GM18520 (cell line): ENCODE data around the gene MRPS31.

Experiments
- ATAC-seq: cut with Tn5 transposase; IDR thresholded peaks from one replicate; pipeline ENCODE4 v1.9.1; 2021; ENCODE audit not compliant: unreplicated experiment

MRPS31 gene

DNA sequence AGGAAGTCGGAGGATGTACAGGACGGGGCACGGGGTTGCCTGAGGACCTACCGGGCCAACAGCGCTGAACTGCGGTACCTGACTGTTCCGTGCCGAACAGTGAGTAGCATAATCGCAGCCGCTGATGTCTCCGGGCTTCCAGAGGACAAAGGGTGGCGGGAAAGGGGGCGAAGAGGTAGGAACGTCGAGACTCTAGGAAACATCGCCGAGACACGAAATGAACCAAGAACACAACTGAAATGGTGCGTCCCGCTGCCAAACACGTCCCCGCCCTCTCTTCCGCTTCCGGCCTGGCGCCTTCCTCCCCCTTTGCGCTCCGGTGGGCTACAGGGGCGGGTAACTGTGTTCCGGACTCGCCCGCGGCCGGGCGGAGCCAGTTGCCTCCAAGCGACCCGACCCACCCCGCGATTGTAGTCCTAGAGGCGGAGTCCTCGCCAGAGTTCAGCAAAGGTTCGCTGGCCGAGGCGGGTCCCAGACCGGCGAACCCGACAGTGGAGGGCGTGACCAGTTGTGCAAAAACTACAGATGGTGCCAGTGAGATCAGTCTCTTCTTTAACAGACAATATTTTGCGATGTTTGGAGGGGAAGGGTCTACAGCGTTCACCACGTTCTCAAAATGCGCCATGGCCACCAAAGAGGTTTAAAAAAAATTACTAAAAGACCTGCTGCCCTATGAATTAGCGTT lies at the start of gene MRPS31:
Gene MRPS31, minus strand, starts transcription at position 257 of the 685 bp plus-strand sequence. Its CDS starts 54 bp downstream, at position 203.
- peak; percentile 85 for ATAC-seq

DNA sequence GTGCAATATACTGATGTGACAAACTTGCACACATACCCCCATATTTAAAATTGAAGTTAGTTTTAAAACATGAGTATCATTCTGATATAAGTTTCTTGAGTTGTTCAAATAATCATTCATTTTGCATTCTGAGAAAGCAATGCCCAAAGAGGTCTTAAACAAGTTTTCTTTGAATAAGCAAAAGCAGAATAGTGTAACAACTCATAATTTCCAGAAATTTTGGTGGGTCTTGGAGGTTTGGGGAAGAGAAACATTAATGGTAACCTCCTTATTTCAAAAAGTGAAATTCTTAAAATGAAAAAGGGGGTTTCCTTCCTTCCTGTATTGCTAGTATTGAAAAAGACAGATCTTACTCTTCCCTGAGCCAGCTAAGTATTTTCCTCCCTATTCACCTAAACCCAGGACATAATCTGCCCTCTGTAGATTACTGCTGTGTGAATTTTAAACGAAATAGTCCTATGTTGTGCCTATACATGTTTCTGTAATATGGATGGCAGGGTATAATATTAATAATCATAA lies 48.9 kb upstream of the MRPS31 start:
- no peak for ATAC-seq

DNA sequence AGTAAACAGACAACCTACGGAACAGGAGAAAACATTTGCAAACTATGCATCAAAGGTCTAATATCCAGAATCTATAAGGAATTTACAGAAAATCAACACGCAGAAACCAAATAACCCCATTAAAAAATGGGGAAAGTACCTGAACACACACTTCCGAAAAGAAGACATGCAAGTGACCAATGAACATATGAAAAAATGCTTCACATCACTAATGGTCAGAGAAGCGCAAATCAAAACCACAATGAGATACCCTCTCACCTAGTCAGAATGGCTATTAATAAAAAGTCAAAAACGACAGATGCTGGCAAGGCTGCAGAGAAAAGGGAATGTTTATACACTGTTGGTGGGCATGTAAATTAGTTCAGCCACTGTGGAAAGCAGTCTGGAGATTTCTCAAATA lies 47.9 kb upstream of the MRPS31 start:
- peak; percentile 51 for ATAC-seq

DNA sequence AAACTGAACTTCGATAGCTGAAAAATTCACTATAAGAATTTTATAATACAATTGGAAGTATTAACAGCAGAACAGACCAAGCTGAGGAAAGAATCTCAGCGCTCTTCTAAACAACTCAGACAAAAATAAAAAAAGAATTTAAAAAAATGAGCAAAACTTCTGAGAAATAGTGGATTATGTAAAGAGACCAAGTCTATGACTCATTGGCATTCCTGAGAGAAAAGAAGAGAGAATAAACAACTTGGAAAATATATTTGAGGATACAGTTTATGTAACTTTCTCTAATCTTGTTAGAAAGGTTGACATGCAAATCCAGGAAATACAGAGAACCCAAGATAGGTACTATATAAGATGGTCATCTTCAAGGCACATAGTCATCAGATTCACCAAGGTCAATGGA lies 43.8 kb upstream of the MRPS31 start:
- ATAC-seq, result no peak

DNA sequence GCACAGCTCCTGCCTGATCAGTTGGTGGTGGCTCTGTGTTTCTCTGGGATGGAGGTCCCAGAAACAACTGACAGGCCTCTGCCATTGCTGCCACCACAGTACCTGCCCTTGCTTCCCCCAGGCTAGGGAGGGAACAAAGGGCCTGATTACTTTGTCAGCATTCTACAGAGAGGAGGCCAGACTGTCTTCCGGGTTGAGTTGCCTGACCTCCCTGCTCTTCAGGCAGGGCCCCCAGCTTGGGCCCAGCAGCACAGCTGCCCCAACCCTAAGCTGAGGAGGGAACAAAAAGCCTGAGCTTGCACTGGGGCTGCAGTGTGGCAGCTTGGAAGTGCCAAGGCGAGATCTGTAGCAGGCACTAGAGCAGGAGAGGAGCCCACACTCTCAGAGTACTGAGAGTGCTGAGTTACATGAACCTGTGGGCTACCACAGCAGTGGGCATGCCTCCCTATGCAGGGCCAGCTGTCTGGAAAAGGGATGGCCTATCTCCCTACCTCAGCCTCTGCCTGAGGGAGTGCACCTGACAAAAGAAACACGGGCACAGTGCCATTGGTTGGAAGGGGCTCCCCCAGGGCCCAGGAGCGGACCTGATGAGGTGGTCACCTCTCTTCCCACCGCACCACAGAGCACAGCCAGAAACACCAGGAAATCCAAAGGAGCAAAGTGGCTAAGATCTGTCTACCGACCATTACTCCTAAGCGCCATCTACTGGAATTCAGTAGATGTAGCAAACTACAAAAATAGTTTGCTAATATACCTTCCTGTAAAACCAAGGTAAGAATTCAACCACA lies 42.9 kb upstream of the MRPS31 start:
- no peak for ATAC-seq

DNA sequence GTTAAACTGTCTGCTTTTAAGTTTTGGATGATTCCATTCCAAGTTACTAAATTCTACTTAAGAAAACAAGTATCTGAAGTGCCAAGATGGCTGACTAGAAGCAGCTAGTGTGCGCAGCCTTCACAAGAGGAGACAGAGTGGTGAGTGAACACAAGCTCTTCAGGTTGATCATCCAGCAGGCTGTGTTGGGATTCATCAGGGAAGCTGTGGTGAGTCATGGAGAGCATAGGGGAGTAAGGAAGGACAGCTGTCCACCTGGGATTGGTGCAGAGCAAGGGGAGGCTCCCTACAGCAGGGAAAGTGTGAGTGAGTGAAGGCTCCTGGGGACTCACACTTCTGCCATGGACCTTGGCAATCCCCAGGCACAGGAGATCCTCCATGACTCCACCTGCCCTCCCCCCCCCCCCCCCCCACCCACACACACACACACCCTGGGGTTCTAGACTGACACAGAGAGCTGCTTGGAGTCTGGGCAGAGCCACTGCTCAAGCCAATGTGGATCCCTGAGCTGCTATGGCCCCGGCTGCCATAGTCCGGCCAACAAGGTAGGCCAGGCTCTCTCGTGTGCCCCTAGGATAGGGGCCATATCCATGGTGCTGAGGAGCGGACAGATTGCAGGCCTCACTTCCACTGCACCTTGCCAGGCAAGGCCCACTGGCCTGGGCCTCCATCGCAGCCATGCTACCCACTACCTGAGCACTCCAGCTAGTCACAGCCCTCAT lies 41.9 kb upstream of the MRPS31 start:
- ATAC-seq, result no peak

DNA sequence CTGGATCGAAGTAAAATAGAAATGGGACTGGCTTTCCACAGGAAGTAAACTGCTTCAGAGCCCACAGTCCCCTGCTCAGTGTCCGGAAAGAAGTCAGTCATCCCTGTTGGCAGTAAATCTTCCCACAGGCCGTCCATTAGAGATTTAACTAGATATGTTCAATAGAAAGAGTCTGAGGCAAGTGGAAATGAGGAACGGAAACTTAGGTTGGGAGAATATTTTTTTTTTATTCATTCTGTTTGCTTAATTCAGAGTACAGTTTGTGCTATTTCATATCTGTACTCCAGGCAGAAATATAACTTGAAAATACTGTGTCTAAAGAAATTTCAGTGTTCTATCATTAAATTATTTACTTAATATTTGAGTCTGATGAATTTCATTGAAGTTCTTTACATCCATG lies 41.1 kb upstream of the MRPS31 start:
- no peak for ATAC-seq

DNA sequence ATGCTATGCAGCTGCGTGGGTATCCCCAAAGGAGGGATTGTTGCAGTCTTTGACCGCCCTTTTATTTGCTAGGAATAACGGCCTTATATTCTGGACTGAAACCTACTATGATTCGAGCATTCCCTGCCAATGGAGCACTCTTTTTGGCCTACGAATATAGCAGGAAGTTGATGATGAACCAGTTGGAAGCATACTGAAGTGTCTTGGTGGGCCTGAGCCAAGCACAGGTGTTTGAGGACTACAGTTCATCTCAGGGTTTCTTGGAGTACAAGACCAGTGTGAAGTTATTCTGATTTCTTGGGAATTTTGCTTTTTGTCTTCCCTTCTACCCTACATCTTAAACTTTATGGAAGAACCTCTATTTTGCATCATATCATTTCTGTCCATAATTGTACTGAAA lies 38.5 kb upstream of the MRPS31 start:
- no peak for ATAC-seq

DNA sequence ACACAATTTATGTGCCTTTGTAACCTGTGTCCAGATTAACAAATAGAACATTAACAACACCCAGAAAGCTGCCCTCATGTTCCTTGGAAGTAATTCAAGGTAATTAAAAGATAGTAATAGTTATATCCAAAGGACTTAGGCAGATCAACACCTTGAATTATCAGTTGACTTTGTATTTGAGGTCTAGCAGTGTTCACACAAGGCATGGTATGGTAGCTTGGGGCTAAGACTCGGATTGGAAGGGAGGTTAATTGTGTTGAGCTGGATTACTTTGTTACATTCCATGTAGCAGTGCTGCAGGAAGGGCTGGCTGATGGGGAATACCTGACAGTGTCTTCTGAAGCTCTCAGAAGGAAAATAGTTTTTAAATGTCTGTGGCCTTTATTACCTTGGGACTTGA lies 35.3 kb upstream of the MRPS31 start:
- no peak for ATAC-seq

DNA sequence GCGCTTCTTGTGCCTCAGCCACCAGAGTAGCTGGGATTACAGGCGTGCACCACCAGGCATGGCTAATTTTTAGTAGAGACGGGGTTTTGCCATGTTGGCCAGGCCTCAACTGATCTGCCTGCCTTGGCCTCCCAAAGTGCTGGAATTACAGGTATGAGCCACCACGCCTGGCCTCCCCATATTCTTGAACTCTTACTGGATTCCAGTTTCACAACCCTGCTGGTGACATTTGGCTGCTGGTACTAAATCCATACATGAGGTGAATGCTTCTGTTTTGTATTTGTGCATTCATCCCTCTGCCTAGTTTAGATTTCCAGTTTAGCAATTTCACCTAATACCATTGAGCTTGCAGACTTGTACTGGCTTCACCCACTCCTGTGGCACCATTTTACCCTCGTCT lies 32.3 kb upstream of the MRPS31 start:
- no peak for ATAC-seq

DNA sequence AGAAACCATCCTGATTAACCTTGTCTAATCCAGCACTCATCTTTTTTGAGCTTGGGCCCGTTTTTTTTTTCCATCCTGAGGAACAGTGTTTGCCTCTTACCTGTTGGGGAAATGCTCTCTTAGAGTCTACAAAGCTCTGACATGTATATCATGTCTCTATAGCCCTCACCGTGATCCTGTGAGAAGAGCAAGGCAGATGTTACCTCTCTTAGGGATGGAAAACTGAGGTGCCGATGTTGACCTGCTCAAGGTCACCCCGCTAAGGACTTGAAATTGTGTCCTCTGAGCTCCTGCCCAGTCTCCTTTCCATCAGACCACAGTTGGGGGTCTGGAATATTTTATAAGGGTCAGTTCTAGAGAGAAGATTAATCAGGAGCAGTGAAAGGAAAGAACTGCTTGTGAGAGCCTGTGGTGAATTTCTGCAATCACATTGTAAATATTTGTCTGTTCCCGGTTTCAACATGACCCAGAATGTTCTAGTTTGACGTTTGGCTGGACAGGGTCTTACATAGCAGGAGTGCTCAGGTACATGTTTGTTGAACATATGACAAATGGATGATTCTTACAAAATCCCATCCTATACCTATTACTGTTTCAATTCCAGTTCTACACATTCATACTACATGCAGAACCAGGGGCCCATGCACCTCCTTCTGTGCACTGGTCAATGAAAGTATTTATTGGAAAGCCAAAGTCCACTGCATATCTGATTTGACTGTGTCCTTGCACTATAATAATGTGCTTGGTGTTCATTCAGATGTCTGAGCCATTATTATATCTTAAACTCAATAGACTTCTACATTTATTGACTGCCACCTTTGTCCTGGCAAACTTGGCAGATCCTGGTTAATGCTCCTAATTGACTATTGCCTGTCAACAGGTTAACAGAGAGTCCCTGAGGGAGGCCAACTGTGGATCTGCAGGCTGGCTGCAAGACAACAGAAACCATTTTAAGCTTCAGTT lies 30.5 kb upstream of the MRPS31 start:
- ATAC-seq, result no peak

DNA sequence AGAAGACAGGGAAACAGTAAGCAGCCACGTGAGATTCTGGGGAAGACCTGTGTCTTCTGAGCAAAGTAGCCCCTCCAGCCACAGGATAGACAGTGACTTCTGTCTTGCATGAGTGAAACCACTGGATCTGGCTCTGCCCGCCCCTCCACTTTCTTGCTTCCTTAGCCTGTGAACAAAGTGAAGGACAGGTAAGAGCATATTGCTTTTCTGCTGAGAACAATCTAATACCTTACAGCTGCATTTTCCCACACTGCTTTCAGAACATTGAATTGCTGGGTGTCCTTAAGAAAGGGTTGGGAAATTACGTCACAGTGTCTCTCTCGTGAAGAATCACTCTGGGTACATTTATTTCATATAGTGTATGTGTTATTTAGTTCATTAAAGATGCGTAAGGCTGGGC lies 29.6 kb upstream of the MRPS31 start:
- ATAC-seq, result no peak

DNA sequence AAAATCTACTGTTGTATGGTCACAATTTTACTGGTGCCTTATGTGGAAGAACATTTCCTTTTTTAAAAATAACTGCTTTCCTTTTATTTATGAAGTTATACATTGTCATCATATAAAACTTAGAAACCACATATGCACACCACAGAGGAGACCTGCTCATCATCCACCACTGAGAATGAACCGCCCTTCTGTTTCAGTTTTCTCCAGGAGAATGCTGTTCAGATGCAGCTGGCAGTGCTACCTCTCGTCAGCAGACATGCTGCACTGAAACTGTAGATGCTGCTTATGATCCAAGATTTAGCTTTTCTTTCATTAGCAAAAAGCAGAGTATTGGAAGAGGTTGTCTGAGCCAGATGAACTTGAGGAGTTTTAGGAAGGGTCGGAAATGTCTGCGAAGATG lies 28.5 kb upstream of the MRPS31 start:
- no peak for ATAC-seq

DNA sequence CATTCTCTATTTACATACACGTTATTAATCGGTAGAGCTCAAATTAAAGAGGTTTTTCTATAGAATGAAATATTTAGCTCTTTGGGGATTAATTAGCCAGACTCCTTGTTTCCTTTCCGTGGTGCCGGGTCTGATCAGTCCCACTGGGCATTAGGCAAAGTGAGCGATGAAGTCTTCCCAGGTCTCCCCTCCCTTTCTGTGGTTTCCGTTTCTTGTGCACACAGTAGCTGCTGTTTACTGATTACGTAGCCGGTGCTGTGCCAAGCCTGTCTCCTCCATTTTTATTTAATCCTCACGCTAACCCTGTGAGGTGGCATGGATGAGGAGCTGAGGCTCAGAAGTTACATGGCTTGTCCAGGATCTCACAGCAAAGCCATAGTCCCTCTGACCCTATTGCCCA lies 27.4 kb upstream of the MRPS31 start:
- no peak for ATAC-seq

DNA sequence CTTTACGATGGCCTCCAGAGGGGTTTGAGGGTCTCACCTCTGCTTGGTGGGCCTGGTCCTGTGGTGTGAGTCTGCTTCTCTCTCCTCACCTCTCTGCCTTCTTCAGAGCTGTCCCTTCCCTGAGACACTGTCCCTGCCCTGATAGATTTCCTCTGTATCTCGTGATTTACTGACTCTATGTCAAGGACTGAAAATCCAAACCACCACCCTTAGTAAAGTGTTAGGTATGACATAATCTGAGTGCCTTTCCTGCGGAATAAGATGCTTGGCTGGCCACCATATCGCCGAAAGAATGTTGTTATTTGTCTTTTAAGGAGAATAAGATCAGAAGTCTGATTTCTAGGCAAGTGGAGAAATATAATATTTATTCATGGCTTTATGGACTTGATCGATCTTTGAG lies 25.7 kb upstream of the MRPS31 start:
- no peak for ATAC-seq

DNA sequence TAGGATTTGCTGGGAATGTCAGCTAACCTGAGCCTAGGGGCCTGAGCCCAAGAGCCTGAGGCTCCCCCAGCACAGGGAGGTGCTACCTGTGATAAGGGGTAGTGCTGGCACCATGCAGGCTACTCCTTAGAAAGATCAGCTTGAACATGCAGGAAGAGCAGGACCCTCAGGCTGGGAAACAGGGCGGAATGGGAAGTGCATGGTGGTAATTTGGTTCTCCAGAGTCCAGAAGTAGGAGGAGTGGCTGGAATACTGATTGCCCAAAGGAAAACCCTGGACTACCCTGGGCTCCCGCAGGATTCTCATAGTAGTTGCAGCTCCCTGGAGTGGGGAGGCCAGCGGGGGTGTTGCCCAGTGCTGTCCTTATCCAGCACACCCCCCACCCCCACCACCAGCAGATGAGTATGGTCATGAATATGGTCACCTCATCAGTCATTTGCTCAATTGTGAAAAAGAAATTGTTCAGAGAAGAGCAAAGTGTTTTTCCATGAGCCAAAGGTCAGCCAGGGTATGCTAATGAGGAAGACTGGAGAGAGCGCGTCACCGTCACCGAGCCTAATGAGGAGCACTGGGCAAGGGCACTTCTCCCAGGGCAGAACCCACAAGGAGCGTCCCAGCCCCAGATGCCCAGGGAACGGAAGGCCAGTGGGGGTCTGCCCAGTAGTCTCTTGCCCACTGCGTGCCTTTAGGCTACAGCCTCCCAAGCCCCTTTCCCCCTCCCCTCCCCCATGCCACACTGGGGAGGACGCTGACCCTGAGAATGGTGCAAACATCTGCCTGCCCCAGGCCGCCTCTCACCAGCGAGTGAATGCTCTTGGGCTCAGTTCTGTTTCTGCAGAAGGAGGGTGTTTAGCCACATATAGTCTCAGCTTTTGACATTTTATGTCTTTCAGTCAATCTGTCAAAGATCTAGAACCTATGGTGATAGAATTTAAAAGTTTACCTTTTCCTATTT lies 23.7 kb upstream of the MRPS31 start:
- no peak for ATAC-seq

DNA sequence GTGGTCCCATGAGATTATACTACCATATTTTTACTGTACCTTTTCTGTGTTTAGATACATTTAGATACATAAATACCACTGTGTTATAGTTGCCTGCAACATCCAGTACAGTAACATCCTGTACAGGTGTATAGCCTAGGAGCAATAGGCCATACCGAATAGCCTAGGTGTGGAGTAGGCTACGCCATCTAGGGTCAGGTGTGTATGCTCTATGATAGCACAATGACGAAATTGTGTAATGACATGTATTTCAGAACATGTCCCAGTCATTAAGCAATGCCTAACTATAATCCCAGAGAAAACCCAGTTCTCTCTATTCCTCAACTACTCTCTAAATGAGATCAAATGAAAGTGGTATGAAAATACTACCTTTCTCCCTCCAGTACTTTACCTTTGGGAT lies 22.3 kb upstream of the MRPS31 start:
- no peak for ATAC-seq

DNA sequence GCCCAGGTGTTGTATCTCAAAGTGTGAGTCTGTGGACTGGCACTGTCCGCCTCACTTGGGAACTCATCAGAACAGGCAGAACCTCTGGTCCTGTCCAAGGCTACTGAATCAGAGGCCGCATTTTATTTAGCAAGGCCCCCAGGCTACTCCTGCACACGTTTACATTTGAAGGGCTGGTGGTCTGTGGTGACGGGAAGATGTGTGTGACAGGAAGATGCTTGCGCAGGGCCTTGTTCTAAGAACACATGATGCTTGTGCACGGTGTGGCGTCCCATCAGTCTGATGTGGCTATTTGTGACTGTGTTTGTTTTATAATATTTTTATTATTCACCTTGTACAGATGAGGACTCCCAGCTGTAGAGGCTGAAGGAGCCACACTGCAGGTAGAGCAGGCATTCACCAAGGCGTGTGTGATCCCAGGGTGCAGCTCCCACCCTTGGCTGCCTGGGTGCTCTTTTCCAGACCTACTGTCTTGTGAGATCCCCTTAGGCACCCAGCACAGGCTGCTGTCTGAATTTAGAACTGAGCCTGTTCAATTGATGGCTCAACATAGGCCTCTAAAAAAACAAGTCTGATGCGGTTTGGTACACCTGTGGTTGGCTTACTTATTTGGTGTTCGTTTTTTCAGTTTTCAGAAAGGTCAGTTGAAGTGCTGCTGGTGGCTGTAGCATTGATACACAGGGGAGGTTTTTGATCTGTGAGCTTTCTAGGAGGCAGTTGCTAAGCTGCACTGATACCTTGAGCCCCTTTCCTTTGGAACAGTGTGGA lies 21.5 kb upstream of the MRPS31 start:
- ATAC-seq, result no peak

DNA sequence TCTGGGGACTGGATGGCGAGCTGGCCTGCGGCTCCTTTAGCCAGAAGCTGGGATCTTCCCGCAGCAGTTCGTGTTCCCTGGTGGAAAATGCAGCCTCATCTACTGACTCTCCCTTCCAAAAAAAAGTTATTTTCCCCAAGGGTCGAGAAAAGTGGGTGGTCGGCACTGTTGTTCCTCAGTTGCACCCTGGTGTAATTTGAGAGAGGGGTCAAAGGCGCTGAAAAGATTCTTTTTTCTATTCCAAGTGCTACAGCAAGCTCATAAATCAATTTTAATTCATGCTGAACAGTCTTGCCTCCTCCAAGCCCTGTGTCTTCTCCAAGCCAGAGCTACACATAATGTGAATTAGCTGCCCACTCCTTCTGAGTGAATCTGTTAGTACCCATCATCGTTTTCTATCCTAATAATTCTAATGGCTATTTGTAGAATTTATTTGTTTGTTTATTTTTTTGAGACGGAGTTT lies 19.2 kb upstream of the MRPS31 start:
- no peak for ATAC-seq
